Osteocyte (in vitro differentiated cells): ENCODE measurements around the gene LIF. TPM values are rescaled to one million over a fixed set of nuclear protein-coding genes. Genes with fewer than 3 reads are reported as not detected.

Source experiments
- DNase-seq: peaks from one replicate; pipeline ENCODE4 v3.0.0; 2021; ENCODE audit warnings: mixed read lengths; ENCODE audit not compliant: unreplicated experiment; ENCODE audit errors: extremely low spot score
- H3K27ac Mint-ChIP-seq: one replicate; pipeline ENCODE4 v1.8.0; 2021; ENCODE audit warnings: mild to moderate bottlenecking, mixed read lengths; ENCODE audit not compliant: unreplicated experiment
- H3K27me3 Mint-ChIP-seq: one replicate; pipeline ENCODE4 v1.8.0; 2021; ENCODE audit warnings: mixed read lengths; ENCODE audit not compliant: unreplicated experiment
- H3K36me3 Mint-ChIP-seq: one replicate; pipeline ENCODE4 v1.8.0; 2021; ENCODE audit warnings: mixed read lengths; ENCODE audit not compliant: unreplicated experiment
- H3K4me1 Mint-ChIP-seq: one replicate; pipeline ENCODE4 v1.8.0; 2021; ENCODE audit warnings: mixed read lengths; ENCODE audit not compliant: unreplicated experiment
- H3K4me3 Mint-ChIP-seq: one replicate; pipeline ENCODE4 v1.8.0; 2021; ENCODE audit warnings: mild to moderate bottlenecking, moderate library complexity, mixed read lengths; ENCODE audit not compliant: unreplicated experiment
- H3K9me3 Mint-ChIP-seq: one replicate; pipeline ENCODE4 v1.8.0; 2021; ENCODE audit warnings: mixed read lengths; ENCODE audit not compliant: unreplicated experiment
- total RNA-seq: library from RNA; stranded (reverse); gene quantifications from 2 replicates; pipeline ENCODE4 v1.2.1, GENCODE V29; 2021
- TF ChIP-seq, protein P1 (sequence below): fragments of 200-600 bp; sonication (generic); IDR thresholded peaks from 2 replicates; pipeline ENCODE4 v1.5.0; 2021; ENCODE audit warnings: antibody characterized with exemption, mild to moderate bottlenecking, moderate library complexity

Gene LIF
- total RNA-seq, 1 donor from 2014 or later, result 15.5 TPM

DNA sequence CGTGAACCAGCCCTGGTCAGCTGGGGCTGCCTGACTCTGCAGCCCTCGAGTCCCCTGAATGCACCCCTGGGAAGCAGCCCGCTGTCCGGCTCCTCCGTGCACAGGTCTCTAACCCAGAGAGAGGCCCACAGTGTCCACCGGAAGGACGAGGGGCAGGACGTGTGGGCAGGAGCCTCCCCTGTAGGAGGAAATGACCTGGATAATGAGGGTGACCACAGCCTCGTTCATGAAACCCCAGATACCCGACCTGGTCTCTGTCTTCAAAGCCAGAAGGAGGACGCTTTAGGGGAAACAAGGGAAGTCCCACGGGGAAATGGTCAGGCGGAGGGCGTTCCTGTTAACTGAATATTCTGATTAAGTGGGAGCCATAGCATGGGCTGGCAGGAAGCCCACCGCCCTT lies 23.3 kb downstream of the LIF start:
- TF ChIP-seq, protein P1, sequence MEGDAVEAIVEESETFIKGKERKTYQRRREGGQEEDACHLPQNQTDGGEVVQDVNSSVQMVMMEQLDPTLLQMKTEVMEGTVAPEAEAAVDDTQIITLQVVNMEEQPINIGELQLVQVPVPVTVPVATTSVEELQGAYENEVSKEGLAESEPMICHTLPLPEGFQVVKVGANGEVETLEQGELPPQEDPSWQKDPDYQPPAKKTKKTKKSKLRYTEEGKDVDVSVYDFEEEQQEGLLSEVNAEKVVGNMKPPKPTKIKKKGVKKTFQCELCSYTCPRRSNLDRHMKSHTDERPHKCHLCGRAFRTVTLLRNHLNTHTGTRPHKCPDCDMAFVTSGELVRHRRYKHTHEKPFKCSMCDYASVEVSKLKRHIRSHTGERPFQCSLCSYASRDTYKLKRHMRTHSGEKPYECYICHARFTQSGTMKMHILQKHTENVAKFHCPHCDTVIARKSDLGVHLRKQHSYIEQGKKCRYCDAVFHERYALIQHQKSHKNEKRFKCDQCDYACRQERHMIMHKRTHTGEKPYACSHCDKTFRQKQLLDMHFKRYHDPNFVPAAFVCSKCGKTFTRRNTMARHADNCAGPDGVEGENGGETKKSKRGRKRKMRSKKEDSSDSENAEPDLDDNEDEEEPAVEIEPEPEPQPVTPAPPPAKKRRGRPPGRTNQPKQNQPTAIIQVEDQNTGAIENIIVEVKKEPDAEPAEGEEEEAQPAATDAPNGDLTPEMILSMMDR, result no peak
- Mint-ChIP-seq H3K27ac (peak overlapping the region; percentile 7), H3K9me3 (no peaks in the 10 kb centered on the region), H3K27me3 (no peaks in the 10 kb centered on the region), H3K36me3 (no peaks in the 10 kb centered on the region), H3K4me1 (peaks cover 40% of the 10 kb centered on the region), H3K4me3 (no peak overlapping the region)
- DNase-seq, result no peak

DNA sequence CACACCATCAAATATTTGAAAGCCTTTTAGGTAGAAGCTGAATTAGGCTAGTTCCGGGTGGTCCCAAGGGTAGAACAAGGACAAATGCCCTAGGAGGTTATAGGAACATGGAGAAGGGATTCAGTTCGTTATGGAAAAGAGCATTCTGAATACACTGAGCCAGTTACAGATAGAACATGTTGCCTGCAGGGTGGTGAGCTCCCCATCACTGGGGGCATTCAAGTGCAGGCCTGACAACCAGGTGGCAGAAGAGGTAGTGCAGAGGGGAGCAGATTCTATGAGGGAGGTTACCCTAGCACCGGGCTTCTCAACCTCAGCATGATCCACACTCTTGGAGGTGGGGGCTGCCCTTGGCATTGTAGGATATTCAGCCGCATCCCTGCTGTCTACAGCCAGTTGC lies 24.2 kb downstream of the LIF start:
- Mint-ChIP-seq H3K36me3 (no peaks in the 10 kb centered on the region), H3K4me1 (peaks cover 45% of the 10 kb centered on the region), H3K27me3 (no peaks in the 10 kb centered on the region), H3K9me3 (no peaks in the 10 kb centered on the region), H3K27ac (no peak overlapping the region), H3K4me3 (no peak overlapping the region)
- no peak for DNase-seq
- TF ChIP-seq, protein P1, result no peak

DNA sequence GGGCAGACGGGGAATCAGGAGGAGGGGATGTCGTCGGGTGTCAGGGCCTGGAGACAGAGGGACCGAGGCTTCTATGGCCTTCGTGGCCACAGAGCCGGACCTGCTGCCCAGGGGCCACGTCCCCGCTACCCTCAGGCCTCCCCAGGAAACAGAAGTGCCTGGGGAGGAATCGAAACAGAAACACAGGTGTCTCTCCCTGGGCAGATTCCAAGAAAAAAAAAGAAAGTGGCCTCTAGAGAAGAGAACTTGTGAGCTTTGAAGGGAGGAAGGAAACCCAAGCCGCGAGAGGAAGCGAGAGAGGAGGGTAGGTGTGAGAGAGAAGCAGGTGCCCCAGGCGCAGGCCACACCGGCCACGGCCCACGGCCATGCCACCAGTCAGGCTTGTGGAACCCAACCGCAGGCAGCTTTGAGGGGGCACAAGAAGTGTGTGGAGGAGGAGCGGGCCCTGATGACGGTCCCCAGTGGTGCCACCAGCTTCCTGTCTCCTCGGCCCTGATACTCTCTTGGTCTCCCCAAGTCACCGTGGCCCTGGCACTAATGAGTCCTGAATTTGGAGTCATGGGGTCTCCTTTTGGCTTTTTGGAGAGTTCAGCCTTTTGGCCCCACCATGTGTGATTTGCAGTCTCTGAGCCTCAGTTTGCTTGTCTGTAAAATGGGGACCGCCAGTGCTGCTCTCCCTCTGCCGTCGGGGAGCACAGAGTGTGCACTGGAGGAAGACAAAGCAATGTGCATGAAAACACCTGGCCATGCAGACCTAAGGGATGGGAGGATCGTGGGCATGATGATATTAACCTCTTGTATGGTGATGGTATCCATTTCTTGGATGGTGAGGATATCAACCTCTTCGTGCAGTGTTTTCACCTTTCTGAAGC lies 25.2 kb downstream of the LIF start:
- DNase-seq, result no peak
- Mint-ChIP-seq H3K27me3 (no peaks in the 10 kb centered on the region), H3K4me3 (no peak overlapping the region), H3K36me3 (no peaks in the 10 kb centered on the region), H3K27ac (no peak overlapping the region), H3K9me3 (no peaks in the 10 kb centered on the region), H3K4me1 (peaks cover 43% of the 10 kb centered on the region)
- TF ChIP-seq, protein P1, result no peak

DNA sequence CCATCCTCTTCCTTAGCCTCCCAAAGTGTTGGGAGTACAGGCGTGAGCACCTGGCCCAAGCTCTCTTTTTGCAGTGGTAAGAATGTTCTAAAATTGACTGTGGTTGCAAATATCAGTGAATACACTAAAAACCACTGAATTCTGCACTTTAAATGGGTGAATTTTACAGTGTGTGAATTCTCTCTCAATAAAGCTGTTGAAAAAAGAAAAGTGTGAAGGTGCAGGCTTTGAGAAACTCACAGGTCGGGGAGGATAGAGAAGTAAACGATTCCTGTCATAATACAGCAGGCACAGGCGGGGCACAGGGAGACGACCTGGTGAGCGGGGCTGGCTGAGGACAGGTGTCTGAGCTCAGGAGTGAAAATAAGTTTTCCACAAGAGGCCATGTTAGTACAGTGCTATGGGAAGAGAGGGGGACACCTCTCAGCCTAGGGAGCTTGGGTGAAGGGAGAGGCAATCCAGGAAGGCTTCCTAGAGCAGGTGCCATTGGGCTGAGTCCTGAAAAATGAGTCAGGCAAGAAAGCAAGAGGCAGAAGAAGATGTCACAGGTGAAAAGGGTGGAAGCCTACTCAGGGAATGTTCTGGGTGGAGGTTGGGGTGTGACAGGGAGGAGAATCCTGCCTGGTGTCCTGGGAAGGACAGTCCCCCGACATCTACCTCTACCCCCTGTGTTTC lies 26.1 kb downstream of the LIF start:
- no peak overlapping the region for H3K4me3 Mint-ChIP-seq
- TF ChIP-seq, protein P1, result no peak
- H3K4me1 Mint-ChIP-seq, result peaks cover 38% of the 10 kb centered on the region
- H3K36me3 Mint-ChIP-seq, result no peaks in the 10 kb centered on the region
- H3K27me3 Mint-ChIP-seq, result no peaks in the 10 kb centered on the region
- no peak overlapping the region for H3K27ac Mint-ChIP-seq
- no peaks in the 10 kb centered on the region for H3K9me3 Mint-ChIP-seq
- DNase-seq, result no peak

DNA sequence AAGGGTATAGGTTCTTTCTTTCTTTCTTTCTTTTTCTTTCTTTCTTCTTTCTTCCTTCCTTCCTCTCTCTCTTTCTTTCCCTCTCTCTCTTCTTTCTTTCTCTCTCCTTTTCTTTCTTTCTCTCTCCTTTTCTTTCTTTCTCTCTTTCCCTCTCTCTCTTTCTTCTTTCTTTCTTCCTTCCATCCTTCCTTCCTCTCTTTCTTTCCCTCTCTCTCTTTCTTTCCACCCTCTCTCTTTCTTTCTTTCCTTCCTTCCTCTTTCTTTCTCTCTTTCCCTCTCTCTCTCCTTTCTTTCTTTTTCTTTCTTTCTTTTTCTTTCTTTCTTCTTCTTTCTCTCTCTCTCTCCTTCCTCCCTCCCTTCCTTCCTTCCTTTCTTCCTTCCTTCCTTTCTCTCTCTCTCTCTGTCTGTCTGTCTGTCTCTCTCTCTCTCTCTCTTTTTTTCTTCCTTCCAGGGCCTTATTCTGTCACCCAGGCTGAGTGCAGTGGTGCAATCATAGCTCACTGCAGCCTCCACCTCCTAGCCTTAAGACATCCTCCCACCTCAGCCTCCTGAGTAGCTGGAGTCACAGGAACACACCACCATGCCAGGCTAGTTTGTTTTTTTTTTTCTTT lies 26.8 kb downstream of the LIF start:
- H3K27me3 Mint-ChIP-seq, result no peaks in the 10 kb centered on the region
- no peak overlapping the region for H3K4me3 Mint-ChIP-seq
- no peaks in the 10 kb centered on the region for H3K9me3 Mint-ChIP-seq
- H3K4me1 Mint-ChIP-seq, result peaks cover 34% of the 10 kb centered on the region
- no peak for DNase-seq
- TF ChIP-seq, protein P1, result no peak
- no peak overlapping the region for H3K27ac Mint-ChIP-seq
- no peaks in the 10 kb centered on the region for H3K36me3 Mint-ChIP-seq
